ENCODE data around the gene REXO1.
"Not testable (repeated sequence)": the region's sequence is repeated elsewhere in the genome, so short reads cannot be mapped to it uniquely, and the experiment has no call there.

The REXO1 gene

GRCh38 chr19:1875265-1875645 lies 27.0 kb upstream of the REXO1 start:
- DNase-seq = not testable (repeated sequence)

GRCh38 chr19:1874554-1875185 lies 26.4 kb upstream of the REXO1 start:
- DNase-seq = no peak

DNA sequence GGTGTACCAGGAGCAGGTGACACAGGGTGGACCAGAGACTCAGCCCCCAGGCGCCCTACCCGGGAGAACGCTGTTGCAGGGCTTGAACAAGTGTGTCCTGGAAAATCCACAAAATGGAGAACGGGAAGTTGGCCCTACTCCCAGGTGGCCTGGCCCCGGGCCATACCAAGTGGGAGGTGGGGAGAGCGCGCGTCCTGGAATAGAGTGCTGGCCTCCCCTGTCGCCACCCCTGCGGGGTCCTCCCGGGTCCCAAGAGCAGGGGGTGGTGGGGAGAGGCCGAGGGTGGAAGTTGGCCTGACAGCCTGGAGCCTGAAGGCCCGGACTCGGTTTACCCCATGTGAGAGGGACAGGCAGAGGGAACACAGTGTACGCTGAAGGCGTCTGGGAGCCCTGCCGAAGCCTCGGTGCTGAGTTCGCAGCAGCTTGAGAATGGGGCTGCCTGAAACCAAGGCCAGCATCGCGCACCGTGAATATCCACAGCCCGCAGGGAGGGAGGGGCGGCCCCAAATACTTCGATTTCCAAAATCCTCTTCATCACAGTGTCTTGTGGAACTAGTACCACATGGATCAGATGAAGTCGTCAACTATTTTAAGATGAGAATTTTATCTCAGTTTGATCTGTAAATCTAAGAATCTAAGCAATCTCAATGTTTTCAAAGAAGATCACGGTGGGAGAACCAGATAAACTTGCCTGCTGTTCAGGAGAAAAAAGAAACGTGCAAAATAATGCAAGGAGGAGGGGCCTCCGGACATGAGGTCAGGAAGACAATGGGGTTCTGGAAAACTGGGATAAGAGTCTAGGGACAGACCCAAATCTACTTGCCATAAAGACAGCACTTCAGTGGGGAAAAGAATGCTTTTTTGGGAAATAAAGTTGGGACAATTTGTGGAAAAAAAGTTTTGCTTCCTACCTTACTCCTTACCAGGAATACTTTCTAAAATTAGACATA lies 25.5 kb upstream of the REXO1 start:
- no peak for DNase-seq

DNA sequence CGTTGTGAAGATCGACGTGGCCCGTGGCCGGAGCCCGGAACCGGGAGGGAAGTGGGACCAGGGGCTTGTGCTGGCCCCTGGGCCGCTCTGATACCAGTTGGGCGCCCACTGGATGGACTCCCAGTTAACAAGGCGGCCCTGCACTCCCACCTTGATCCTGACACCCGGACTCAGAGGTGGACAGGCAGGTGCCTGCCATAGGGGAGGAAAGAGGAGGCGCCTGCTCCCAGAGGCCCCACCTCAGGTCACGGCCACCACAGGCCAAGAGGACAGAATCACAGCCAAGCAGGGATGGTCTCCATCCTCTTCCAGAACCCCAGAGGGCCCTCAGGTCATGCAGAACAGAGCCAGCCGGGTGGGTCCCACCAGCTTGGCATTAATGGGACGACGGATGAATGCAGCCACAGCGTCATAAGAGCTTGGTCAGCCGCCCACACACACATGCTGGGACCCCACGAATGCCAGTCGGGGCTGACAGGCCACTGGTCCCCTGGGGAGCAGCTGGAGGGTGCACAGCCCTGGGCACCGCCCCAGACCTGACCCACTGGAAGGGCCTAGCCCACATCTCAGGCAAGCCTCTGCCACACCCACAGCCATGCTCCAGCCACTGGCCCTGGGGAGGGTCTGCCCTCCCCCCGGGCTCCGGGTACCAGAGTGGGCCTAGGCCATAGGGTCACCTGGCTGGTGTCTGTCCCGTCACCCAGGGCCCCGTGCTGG lies 24.7 kb upstream of the REXO1 start:
- DNase-seq = no peak

GRCh38 chr19:1871630-1872029 lies 23.3 kb upstream of the REXO1 start:
- no peak for DNase-seq

GRCh38 chr19:1871140-1871597 lies 22.9 kb upstream of the REXO1 start:
- no peak for DNase-seq

- no peak for DNase-seq
Observed at GRCh38 chr19:1868971-1869370, 20.7 kb upstream of the REXO1 start.

GRCh38 chr19:1867349-1867724 lies 19.1 kb upstream of the REXO1 start:
- no peak for DNase-seq

DNA sequence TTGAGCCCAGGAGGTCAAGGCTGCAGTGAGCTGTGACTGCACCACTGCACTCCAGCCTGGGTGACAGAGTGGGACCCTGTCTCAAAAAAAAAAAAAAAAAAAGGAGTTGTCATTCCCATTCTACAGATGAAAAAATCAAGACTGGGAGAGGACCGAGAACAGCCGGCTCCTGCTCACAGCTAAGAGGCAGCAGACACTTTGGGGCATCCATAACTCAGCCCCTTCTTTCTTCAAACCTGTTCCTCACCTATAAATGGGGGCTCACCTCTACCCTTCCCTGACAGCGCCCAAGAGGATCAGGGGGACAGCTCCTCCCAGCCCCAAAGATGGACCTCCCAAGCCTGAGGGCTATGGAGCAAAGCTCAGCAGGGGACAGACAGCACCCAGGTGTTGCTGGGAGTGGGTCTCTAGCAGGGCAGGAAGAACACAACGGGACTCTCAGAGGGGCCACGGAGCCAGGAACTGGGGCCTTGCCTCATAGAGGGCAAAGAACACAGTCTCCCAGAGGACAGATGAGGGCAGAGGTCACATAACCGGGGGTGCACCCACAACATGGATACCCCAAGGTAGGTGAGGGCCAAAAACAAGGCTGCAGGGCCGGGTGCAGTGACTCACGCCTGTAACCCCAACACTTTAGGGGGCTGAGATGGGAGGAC lies 18.5 kb upstream of the REXO1 start:
- no peak for DNase-seq

DNA sequence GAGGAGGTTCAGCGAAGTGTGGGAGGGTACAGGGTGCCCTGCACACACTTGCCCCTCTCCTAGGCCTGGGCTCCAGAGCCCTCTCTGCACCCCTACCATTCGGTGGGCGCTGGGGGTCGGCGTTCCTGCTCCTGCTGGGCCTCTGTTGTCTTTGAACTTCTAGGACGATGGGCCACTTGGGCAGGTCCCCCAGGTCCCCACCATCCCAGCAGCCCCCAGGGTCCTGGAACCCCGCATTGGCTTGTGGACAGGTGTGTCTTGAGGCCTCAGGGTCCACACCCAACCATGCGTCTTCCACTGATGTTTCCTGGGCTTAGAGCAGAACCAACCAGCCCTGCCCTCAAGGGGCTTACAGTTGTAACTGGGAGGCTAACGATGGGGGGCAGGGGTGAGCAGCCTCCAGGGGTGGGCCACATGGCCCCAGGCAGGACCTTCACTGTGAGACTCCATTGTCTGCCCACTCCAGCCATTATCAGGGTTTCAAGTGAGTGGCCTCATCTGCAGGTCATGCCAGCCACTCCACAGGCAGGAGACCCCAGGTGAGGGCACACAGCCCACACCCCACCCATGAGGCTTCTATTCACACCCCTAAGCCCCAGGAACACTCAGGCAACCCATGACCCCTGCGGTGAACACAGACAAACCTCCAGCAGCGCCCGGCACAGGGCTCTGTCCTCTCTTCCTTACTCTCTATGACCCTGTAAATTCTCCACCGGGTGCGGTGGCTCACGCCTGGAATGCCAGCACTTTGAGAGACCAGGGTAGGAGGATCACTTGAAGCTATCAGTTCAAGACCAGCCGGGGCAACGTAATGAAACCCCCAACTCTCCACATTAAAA lies 17.1 kb upstream of the REXO1 start:
- DNase-seq = no peak

- DNase-seq = peak; percentile 69
Observed at GRCh38 chr19:1864480-1865171, 16.3 kb upstream of the REXO1 start.

- DNase-seq = peak; percentile 94
Observed at GRCh38 chr19:1863638-1864479, 15.6 kb upstream of the REXO1 start.

DNA sequence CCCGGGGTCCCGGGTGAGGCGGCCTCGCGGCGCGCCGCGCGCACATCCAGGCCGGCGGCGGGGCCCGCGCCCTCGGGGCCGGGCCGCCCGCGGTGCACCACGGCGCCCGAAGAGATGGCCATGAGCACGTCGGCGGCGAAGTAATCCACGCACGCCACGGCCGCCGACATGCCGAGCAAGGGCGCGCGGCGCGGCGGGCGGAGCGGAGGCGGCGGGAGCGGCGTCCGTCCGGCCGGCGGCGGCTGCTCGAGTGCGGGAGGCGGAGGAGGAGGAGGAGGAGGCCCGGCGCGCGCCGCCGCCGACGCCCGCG lies 15.0 kb upstream of the REXO1 start, which contains the start of gene KLF16:
TSS of gene KLF16 (minus strand) at position 252 of the 310 bp plus-strand sequence. CDS start at position 170, 82 bp downstream.
- DNase-seq = no peak

DNA sequence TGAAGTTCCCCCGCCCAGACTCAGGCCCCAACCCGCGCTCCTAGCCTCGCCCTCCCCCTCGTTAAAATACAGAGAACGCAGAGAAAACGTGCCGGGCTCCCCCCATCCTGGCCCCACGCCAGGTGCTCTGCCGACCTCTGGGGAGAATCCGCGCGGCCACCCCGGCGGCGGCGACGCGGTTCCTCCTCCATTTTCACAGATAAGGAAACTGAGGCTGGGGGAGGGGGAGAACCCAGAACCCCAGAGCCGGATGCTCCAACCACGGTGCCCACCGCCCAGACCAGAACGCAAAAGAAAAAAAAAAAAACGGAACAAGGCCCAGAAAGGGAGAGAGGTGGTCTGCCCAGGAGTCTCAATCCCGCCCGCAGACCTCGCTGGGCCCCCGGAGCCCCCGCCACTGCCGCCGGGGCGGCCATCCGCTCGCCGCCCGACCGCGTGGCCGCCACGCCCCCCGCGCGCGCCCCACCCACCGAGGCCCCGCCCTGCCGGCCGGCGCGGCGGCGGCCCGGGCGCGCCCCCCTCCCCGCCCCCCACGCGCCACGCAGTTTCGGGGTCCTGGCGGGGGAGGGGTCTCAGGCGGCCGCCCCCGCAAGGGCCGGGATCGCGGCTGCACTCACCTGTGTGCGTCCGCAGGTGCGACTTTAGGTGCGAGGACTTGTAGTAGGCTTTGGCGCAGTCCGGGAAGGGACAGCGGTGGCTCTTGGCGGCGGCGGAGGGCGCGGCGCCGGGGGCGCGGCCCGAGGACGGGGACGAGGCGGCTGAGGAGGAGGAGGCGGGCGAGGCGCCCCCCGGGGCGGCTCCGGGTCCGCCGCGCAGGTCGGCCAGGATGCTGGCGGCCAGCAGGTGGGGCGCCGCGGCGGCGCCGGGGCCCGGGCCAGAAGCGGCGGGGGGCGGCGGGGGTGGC lies 14.4 kb upstream of the REXO1 start:
- peak; percentile 67 for DNase-seq

DNA sequence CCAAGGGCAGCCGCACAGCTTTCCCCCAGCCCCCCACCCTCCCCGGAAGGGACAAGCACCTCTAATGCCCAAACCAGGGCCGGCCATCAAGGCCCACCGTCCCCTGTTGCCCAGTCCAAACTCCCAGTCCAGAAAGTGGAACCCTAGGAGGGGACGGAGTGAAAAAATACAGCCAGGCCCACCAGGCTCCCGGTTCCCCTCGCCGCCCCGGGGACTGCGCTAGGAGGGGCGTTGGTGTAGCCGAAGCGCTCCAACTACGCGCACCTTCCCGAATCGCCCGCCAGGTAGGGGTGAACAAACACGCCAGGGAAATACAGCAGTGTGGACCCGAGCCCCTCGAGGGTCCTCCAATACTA lies 13.8 kb upstream of the REXO1 start:
- no peak for DNase-seq

GRCh38 chr19:1861599-1862031 lies 13.3 kb upstream of the REXO1 start:
- no peak for DNase-seq

DNA sequence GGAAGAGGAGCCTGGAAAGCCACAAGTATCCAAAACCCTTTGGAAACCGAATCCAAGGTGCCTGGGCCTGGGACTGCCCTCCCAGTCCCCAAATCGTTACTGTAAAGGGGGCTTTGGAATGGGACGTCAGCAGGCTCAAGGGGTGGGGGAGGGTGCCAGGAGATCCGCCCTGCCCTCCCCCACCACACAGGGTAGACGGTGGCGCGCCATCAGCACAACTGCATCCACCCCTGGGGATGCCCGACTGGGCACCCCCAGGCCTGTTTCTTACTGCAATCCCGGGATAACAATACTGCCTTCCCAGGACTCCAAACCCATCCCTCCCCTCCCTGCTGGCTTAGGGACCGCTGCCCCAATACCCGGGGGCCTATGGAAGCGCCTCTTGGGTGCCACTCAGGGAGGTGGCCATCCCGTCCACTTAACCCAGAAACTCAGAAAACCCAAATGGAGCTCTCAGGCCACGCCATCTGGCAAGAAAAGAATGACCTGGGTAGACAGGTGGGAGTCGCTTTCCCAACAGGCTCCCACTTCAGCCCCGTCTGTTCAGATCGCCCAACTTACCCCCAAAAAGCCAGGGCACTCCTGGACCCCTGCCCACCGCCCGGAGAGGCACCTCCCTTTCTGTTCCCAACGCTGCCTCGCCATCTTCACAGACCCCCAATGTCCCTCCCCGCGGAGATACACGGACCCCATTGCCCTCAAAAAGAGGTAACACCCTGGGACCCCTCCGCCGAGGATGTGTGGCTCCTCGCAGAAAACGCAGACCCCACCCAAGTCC lies 12.7 kb upstream of the REXO1 start:
- DNase-seq = no peak

DNA sequence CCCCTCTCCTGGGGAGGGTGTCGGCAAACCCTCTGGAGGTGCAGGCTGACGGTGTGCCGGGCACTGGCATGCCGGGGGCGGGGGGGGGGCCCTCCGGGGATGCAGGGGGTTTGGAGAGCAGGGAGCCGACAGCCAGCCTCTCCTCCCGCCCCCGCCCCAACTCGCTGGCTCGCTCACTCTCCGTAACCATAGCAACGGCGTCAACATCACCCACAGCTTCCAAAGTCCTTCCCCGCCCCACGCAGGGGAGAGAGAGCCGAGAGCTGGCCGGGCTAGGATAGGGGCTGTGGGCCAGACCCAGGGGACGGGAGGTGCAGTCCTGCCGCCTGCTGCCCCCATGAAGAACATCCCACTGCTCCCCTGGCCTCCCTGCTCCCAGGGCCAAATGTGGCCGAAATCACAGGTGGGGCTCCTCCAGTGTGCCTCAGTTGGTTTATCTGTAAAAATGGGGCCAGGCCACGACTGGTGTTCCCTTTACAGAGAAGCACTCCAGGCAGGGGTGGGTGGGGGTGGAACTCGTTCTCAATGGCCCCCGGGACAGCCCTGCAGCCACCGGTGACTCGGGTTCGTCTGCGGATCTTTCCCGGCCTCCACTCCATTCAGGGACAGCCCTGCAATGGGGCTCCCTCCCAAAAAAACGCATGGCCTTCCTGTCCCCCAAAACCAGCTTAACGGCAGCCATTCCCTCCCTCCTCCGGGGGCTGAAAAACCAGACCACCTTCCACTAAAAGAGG lies 11.9 kb upstream of the REXO1 start:
- DNase-seq = peak; percentile 58
